Right cardiac atrium (tissue), 5 donors: ENCODE results near the gene LAMTOR2. TPM values are rescaled to one million over a fixed set of nuclear protein-coding genes. Genes with fewer than 3 reads are reported as not detected.

ENCODE experiments used
- ATAC-seq, 2 donors: fragments of 200-7000 bp; cut with Tn5 transposase; one replicate each; pipeline versions ENCODE4 v1.8.0 to v1.9.1; 2020; ENCODE audit warnings: moderate library complexity in 2 of 2, mild to moderate bottlenecking in 1 of 2
- DNase-seq, 3 donors: peaks; one replicate each; pipeline ENCODE4 v3.0.0-alpha.2; 2020
- H3K27ac ChIP-seq: one replicate; pipeline ENCODE4 v1.5.1; 2013; ENCODE audit warnings: mild to moderate bottlenecking, low read length, control low read depth, moderate library complexity
- H3K27me3 ChIP-seq: one replicate; pipeline ENCODE4 v1.6.1; 2013; ENCODE audit not compliant: control insufficient read depth, insufficient read depth
- H3K4me1 ChIP-seq: one replicate; pipeline ENCODE4 v1.6.1; 2013; ENCODE audit warnings: low read length; ENCODE audit not compliant: control insufficient read depth, insufficient read depth
- H3K4me3 ChIP-seq: one replicate; pipeline ENCODE4 v1.5.1; 2013; ENCODE audit warnings: low read length, control low read depth
- H3K9me3 ChIP-seq: one replicate; pipeline ENCODE4 v1.6.1; 2013; ENCODE audit warnings: low read length; ENCODE audit not compliant: control insufficient read depth
- WGBS: extraction: QIAGEN DNeasy Blood & Tissue Kit; methylation state at CpG from one replicate; pipeline ENCODE4 v1.1.7; 2013; 5-methylcytosine and 5-hydroxymethylcytosine counted together
- intact Hi-C, 4 donors: fragments of 100-400 bp; cut with DNase I; formaldehyde crosslinking; loops; one replicate each; pipeline versions ENCODE4 v1.11.0 to v1.14.0; 2022 to 2023
- polyA plus RNA-seq: library from polyadenylated mRNA; stranded (reverse); fragments of 200-250 nt; gene quantifications from one replicate; pipeline ENCODE4 v1.2.3, GENCODE V29; 2013
- total RNA-seq, 4 donors: library from RNA; stranded (reverse); fragmentation: NEBNext Ultra II Directional; extraction: Animal tissue kit (Norgen Biotek cat#: 25700); gene quantifications; one replicate each; pipeline ENCODE4 v1.2.1, GENCODE V29; 2021
- donor health status: healthy with polysubstance abuse.
- donor health status: DM: no; HTN: yes; CAD: no.
- donor health status: DM: no; HTN: no; CAD: no.
- donor health status: DM: no; HTN: yes; CAD: no; lungs with severe emphysema.
- donor health status: DM: yes; HTN: yes; CAD: no.

The LAMTOR2 gene
- total and polyA plus RNA-seq, 5 donors = 43.8 to 100 (median 54.8) TPM

DNA sequence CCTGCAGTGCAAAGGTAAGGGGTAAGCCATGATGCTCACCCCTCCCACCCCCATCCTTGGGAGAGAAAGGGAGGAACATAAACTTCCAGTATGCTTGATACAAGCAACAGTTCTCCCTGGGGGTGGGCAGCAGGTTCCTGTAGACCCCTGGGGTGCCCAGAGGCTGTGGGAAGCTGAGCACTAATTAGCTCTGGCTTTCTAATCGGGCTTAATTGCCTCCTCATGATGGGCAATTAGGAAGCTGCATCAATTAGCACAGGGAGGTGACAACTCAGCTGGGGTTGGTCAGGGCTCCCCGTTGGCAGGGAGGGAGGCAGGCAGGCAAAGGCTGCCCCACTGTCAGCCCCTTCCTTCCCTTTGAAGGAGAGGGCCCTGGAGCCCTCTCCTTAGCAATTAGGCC lies 44.2 kb downstream of the LAMTOR2 start:
- no peak overlapping the region for H3K27ac ChIP-seq
- WGBS = 82% methylated on average over 2 of the region's 2 CpGs
- ATAC-seq (no peak), DNase-seq (peak in 2 of 3 donors; percentile 27 to 50)
- H3K4me1 ChIP-seq = peaks cover 26% of the 10 kb centered on the region
- H3K4me3 ChIP-seq = no peak overlapping the region
- no peaks in the 10 kb centered on the region for H3K9me3 ChIP-seq
- intact Hi-C loops = loop anchor here in 2 of 4 donors (5.0 to 10.0 kb wide), 2 partner anchors 34 to 126 kb away; no protein-coding TSS in a partner anchor
- H3K27me3 ChIP-seq = no peaks in the 10 kb centered on the region

GRCh38 chr1:156099282-156099681 lies 44.7 kb downstream of the LAMTOR2 start:
- H3K9me3 ChIP-seq = no peaks in the 10 kb centered on the region
- ATAC-seq = no peak
- peak in 1 of 3 donors; percentile 5 for DNase-seq
- H3K4me3 ChIP-seq = no peak overlapping the region
- H3K27me3 ChIP-seq = no peaks in the 10 kb centered on the region
- intact Hi-C loops = loop anchor here in 2 of 4 donors (5.0 to 10.0 kb wide), 2 partner anchors 33 to 126 kb away; no protein-coding TSS in a partner anchor
- whole genome bisulfite sequencing = 81% methylated on average over 3 of the region's 3 CpGs
- H3K27ac ChIP-seq = no peak overlapping the region
- peaks cover 30% of the 10 kb centered on the region for H3K4me1 ChIP-seq

- intact Hi-C loops = no loop called here
- no peak overlapping the region for H3K27ac ChIP-seq
- no peaks in the 10 kb centered on the region for H3K9me3 ChIP-seq
- peaks cover 40% of the 10 kb centered on the region for H3K4me1 ChIP-seq
- ATAC-seq (no peak), DNase-seq (peak in 2 of 3 donors; percentile 64 to 76)
- H3K4me3 ChIP-seq = no peak overlapping the region
- WGBS = 64% methylated on average over 4 of the region's 4 CpGs
- no peaks in the 10 kb centered on the region for H3K27me3 ChIP-seq
Observed at GRCh38 chr1:156100205-156100995, 45.8 kb downstream of the LAMTOR2 start.

DNA sequence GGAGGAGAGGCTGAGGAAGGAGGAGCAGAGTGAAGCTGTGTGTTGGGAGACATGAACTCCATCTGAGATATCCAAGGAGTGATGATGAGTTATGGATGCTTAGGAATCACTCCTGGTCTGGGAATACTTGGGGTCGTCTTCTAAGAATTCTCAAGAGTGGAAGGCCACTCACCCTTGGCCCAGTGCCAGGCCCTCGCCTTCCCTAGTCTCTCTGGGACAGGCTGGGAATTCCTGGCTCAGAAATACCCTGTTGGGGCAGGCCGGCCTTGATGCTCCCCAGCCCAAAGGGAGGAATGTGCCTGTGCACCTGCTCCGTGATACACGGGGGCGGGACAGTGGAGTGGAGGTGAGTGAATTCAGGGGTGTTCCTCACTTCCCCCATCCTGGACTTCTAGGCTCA lies 47.3 kb downstream of the LAMTOR2 start:
- intact Hi-C loops = no loop called here
- no peak overlapping the region for H3K4me3 ChIP-seq
- H3K27me3 ChIP-seq = no peaks in the 10 kb centered on the region
- DNase-seq (peak in 1 of 3 donors; percentile 78), ATAC-seq (no peak)
- peaks cover 41% of the 10 kb centered on the region for H3K4me1 ChIP-seq
- no peak overlapping the region for H3K27ac ChIP-seq
- 60% methylated on average over 6 of the region's 6 CpGs for WGBS
- no peaks in the 10 kb centered on the region for H3K9me3 ChIP-seq

DNA sequence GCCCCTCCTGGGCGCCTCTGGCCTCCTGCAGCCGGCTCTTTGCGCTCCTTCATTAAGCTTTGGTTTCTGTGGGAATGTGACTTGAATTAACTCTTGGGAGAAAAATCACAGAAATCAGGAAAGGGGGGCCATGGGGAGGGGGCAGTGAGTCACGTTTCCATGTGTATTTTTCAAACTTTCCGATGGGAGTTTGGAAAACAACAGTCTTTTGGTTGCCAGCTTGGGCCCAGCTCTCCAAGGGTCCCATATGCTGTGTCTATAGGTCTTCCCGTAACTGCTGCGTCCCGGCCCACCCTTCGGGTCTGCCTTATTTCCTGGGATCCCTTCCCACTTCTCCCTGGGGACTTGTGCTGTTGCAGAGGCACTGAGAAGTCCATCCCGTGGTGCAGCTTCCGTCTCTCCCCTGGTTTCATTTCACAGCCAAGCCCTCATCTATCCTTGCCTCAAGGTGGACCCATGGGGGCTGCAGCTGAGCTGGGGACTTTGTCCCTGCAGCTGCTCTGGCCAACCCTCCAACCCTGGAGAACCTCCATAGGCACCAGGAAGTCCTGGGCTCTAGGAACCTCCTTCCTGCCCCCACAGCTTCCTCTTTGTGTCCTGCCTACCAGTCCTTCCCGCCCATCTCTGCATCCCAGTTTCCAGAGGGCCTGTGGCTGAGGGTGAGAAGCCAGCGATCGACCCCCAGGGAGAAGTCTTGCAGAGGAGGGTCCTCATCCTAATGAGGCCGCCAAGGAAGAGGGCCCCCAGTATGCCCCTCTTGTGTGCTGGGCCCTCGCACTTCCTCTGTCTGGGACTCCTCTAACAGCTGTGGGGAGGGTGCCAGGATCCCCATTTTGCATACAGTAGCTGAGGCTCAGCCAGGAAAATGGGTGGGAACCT lies 48.3 kb downstream of the LAMTOR2 start:
- ATAC-seq (no peak), DNase-seq (peak; percentile 60 to 80 (median 71))
- WGBS = 44% methylated on average over 16 of the region's 16 CpGs
- Histone ChIP-seq H3K9me3 (no peaks in the 10 kb centered on the region), H3K4me3 (no peak overlapping the region), H3K27me3 (no peaks in the 10 kb centered on the region), H3K27ac (peak overlapping the region; percentile 94), H3K4me1 (peaks cover 44% of the 10 kb centered on the region)
- intact Hi-C loops = no loop called here

DNA sequence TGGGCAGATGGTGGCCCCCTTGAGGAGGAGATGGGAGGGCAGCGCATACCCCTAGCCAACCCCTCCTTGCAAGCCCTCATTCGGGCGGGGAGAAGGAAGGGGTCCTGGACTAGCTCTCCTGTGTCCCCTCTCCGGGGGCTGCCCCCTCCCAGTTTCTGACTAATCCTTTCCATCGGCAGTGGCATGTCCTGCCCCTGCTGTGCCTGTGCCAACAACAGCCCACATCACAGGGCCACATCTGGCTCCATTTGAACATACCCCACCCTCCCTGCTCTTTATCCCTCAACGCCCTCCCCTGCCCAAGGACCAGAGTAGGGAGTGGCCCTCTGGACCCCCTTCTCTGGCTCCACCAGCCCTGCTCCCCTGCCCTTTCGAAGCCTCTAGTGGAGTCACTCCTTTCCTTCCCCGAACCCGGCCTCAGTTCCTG lies 49.0 kb downstream of the LAMTOR2 start:
- peak; percentile 3 to 23 for ATAC-seq
- peak overlapping the region; percentile 94 for H3K27ac ChIP-seq
- no peaks in the 10 kb centered on the region for H3K9me3 ChIP-seq
- DNase-seq = peak; percentile 76 to 83 (median 79)
- H3K4me3 ChIP-seq = no peak overlapping the region
- no peaks in the 10 kb centered on the region for H3K27me3 ChIP-seq
- peaks cover 44% of the 10 kb centered on the region for H3K4me1 ChIP-seq
- WGBS = 37% methylated on average over 9 of the region's 9 CpGs
- intact Hi-C loops = no loop called here

- Histone ChIP-seq H3K4me3 (no peak overlapping the region), H3K4me1 (peaks cover 44% of the 10 kb centered on the region), H3K9me3 (no peaks in the 10 kb centered on the region), H3K27ac (peak overlapping the region; percentile 94), H3K27me3 (no peaks in the 10 kb centered on the region)
- ATAC-seq (peak; percentile 80 to 81), DNase-seq (peak; percentile 89 to 92 (median 92))
- intact Hi-C loops = no loop called here
- WGBS = 26% methylated on average over 15 of the region's 15 CpGs
Observed at GRCh38 chr1:156104065-156104810, 49.7 kb downstream of the LAMTOR2 start.

DNA sequence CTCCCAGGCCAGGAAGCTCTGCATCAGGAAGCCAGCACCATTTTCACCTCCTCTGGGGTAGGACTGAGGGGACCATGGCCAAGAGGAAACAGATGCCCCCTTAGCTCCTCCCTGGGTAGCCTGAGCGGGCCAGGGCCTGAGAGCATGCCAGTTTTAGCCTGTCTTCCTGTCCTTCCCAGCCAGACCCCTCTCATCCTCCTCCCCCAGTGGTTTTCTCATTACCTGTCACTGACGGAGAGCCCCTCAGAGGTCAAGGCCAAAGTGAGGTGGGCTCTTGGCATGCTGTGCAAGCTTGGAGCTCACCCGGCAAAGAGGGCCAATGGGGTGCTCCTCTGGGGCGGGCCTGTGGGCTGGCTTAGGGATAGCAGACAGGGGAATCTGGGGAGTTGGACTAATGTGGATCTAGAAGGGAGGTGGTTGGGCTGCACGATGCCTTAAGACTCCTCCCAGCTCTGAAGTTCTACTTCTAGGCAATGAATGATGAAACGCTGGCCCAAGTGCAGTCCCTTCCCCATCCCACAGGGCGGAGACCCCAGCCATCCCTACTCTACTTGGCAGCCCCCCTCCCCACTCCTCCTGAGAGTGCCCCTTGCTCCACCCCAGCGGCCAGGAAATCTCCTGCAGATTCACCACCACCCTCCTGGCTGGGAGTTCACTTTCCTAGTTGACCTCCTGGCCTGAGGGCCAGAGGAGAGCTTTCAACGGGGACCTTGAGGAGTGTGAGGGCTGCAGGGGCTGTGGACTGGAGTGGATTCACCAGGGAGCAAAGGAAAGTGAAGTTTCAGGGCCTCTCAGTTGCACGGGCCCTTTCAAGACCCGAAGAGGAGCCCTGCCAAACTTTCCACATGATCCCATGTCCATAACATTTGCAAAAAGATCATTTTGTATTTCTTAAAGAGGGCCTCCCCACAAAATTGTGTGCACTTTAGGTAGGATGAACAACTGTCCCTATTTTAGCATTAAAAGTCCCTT lies 50.6 kb downstream of the LAMTOR2 start:
- no peaks in the 10 kb centered on the region for H3K27me3 ChIP-seq
- H3K4me1 ChIP-seq = peaks cover 46% of the 10 kb centered on the region
- no peak overlapping the region for H3K4me3 ChIP-seq
- 40% methylated on average over 11 of the region's 11 CpGs for WGBS
- intact Hi-C loops = no loop called here
- ATAC-seq (peak; percentile 11 to 38), DNase-seq (peak; percentile 65 to 80 (median 79))
- H3K9me3 ChIP-seq = no peaks in the 10 kb centered on the region
- peak overlapping the region; percentile 94 for H3K27ac ChIP-seq

- Histone ChIP-seq H3K27me3 (no peaks in the 10 kb centered on the region), H3K4me3 (peak overlapping the region; percentile 22), H3K27ac (peak overlapping the region; percentile 98), H3K9me3 (no peaks in the 10 kb centered on the region), H3K4me1 (peaks cover 39% of the 10 kb centered on the region)
- DNase-seq = peak; percentile 49 to 62 (median 52)
- intact Hi-C loops = no loop called here
- WGBS = 32% methylated on average over 14 of the region's 14 CpGs
- ATAC-seq = peak in 1 of 2 donors; percentile 4
Observed at GRCh38 chr1:156106624-156107488, 52.3 kb downstream of the LAMTOR2 start.
